DOHH2 (cell line): ENCODE results near the gene KHDC1.

Experiments
- EZH2phosphoT487 ChIP-seq: fragments of 200-600 bp; sonication (generic); IDR thresholded peaks from 2 replicates; pipeline ENCODE4 v1.6.1; 2017; ENCODE audit warnings: borderline replicate concordance, mild to moderate bottlenecking, antibody characterized with exemption, low read length, moderate library complexity, mixed read lengths
- TF ChIP-seq, protein P1 (sequence below): fragments of 200-600 bp; sonication (generic); IDR thresholded peaks from one replicate; pipeline ENCODE4 v1.5.1; 2014; ENCODE audit warnings: antibody characterized with exemption, mild to moderate bottlenecking, low read depth, low read length; ENCODE audit not compliant: poor library complexity, severe bottlenecking

DNA sequence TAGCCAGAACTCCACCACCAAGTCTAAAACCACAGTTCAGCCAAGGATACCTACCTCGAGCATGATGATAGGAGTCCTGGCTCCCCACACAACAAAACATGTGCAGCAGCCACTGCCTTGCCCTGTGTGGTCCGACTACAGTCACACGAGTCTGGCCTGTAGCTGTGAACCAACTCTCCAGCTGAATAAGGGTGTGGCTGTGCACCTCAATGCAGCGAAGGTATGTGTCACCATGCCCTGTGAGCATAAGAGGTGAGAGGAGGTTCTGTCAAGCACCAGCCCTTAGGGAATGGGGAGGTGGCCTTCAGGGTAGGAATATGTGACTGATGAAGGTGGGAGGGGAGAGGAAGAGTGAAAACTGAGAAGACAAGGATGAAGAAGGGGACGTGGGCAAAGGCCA, 21.0 kb downstream of the KHDC1 start:
- TF ChIP-seq, protein P1, sequence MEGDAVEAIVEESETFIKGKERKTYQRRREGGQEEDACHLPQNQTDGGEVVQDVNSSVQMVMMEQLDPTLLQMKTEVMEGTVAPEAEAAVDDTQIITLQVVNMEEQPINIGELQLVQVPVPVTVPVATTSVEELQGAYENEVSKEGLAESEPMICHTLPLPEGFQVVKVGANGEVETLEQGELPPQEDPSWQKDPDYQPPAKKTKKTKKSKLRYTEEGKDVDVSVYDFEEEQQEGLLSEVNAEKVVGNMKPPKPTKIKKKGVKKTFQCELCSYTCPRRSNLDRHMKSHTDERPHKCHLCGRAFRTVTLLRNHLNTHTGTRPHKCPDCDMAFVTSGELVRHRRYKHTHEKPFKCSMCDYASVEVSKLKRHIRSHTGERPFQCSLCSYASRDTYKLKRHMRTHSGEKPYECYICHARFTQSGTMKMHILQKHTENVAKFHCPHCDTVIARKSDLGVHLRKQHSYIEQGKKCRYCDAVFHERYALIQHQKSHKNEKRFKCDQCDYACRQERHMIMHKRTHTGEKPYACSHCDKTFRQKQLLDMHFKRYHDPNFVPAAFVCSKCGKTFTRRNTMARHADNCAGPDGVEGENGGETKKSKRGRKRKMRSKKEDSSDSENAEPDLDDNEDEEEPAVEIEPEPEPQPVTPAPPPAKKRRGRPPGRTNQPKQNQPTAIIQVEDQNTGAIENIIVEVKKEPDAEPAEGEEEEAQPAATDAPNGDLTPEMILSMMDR, result no peak
- TF ChIP-seq EZH2phosphoT487, result no peak
